ENCODE data around the gene ZNF628.

ZNF628 gene

DNA sequence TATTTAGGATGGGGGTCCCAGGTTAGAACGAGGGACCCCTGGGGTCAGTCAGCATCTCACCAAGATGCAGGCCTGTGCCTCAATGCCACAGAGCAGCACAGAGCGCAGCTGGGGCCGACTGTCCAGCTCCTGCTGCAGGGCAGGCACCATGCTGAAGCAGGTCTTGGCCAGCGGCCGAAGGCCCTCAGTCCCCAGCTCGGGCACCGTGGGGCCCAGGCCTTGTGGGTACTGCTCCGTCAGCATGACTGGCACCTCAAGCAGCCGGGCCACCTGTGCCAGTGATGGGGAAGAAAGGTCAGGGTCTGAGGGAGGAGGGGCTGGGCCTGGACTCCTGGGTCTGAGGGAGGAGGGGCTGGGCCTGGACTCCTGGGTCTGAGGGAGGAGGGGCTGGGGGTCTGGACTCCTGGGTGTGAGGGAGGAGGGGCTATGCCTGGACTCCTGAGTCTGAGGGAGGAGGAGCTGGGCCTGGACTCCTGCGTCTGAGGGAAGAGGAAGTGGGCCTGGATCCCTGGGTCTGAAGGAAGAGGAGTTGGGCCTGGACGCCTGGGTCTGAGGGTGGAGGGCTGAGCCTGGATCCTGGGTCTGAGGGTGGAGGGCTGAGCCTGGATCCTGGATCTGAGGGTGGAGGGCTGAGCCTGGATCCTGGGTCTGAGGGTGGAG lies 20.7 kb upstream of the ZNF628 start:
- DNase-seq (ENCODE audit: insufficient read length, low spot score) (no peak), FAIRE-seq (no peak)
- no peak for TF ChIP-seq POLR2A (IDR thresholded peaks at IDR 0.05; ENCODE audit: low read depth, low read length)

DNA sequence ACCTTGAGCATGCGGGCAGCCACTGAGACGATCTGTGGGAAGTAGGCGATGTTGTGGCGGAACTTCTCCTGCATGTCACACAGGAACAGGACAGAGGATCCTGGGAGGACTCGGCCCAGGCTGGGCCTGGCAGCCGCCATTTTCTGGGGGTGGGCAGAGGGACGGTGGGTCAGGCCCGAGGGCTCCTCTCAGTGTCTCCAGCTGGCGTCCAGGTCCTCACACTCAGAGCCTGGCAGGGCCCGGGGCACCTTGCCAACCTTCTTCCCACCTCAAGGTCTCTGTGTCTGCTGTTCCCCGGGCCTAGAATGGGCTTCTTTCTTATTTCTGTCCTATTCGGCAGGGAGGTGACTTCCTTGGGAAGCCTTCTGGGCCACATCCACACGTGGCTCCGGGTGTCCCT lies 20.1 kb upstream of the ZNF628 start:
- no peak for DNase-seq (ENCODE audit: insufficient read length, low spot score)
- no peak for TF ChIP-seq POLR2A (IDR thresholded peaks at IDR 0.05; ENCODE audit: low read depth, low read length)
- FAIRE-seq, result no peak

DNA sequence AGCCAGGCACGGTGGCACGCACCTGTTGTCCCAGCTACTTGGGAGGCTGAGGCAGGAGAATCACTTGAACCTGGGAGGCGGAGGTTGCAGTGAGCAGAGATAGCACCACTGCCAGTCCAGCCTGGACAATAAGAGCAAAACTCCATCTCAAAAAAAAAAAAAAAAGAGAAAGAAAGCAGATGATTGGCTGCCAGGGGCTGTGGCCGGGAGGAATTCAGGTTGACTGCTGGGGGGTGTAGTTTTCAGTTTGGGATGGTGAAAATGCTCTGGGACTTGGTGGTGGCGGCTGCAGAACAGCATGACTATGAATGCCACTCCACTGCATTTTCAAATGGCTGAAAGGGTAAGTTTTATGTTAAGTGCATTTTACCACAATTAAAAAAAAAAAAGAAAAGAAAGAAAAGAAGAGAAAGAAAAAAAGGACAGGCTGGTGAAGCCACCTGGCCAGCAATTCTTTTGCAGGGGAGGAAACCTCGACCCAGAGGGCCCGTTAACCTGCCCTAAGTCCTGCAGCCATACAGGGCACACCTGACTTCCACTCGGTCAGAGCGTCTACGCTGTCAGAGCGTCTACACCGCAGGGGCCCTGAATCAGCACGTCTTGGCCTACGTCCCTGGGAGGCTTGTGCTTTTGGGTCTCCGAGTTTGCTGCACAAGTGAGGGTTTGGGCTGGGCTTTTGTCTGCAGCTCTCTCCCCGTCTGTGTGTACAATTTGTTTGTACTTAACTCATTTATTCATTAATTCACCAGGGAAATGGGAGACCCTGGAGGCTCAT lies 18.5 kb upstream of the ZNF628 start:
- no peak for TF ChIP-seq POLR2A (IDR thresholded peaks at IDR 0.05; ENCODE audit: low read depth, low read length)
- FAIRE-seq, result no peak
- no peak for DNase-seq (ENCODE audit: insufficient read length, low spot score)

DNA sequence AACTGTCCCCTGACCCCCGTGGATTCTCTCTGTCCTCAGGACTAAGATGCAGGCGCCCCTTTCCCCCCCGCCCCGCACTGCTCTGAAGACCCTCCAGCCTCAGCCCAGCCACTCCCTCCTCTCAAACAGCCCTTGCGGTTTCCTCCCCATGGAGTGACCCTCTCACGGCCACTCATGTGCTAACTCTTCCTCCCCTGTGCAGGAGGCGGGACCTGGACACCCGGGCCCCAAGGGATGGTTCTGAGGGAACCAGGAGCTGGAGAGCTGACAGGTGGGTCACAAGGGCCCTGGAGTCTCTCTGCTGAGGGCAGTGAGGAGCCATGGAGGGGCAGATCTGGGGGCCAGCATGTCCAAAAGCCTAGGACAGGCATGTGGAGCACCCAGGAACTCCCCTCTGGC lies 16.9 kb upstream of the ZNF628 start:
- DNase-seq (ENCODE audit: insufficient read length, low spot score) (no peak), FAIRE-seq (no peak)
- no peak for TF ChIP-seq POLR2A (IDR thresholded peaks at IDR 0.05; ENCODE audit: low read depth, low read length)

DNA sequence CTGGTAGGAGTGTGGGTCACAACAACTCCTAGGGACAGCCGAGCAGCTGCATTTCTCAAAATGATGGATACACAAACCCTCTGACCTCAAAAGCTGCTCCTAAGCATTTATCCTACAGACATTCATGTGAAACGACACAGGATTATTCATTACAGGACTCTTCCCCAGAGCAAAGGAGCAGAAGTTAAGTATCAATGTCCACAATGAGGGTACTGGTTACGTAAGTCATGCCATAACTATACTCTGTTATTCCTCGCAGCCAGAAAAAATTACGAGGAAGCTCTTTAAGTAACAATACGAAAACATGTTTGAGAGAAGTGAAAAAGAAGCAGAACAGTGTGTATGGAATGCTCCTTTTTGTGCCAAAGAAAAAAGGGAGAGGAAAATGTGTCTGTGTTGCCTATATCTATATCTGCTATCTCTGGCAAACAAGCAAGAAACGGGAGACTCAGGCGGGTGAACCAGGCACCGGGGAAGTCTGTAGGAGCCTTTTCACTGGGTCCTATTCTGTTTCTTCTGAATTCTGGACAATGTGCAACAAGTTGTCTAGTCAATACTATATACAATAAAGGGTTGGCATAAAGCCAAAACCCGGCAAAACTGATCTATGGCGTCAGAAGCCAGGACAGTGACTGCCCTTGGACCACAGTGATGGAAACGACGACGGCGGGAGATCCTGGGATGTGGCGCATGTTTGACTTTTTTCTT lies 16.3 kb upstream of the ZNF628 start:
- no peak for DNase-seq (ENCODE audit: insufficient read length, low spot score)
- FAIRE-seq, result no peak

DNA sequence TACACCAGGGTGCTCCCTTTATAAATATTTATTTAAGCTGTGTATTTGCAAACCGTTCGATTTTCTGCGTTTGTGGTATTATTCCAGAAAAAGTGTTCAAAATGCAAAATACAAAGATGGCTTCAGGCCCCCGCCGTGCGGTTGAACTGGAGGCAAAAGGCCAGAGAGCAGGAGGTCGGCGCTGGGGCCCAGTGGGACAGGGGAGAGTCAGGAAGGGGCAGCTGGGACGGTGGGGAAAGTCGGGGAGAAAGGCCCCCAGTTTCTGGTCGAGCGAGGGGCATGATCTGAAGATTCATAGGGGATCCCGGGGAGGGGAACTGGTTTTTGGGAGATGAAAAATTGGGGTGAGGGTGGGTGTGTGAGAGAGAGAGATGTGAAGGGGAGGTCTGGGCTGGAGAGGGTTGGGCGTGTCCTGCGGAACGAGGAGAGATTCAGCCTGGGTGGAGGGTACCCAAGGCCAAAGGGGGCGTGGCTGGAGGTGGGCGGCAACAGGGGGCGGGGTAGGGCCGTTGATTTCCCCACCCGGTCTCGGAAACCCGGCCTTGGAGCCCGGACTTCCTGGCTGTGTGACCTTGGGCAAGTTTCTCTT lies 15.7 kb upstream of the ZNF628 start:
- DNase-seq (ENCODE audit: insufficient read length, low spot score) (no peak), FAIRE-seq (no peak)
- no peak for TF ChIP-seq POLR2A (IDR thresholded peaks at IDR 0.05; ENCODE audit: low read depth, low read length)

More for the DNA sequence above, 16.3 kb upstream of the ZNF628 start:
- TF ChIP-seq POLR2A (IDR thresholded peaks at IDR 0.05; ENCODE audit: low read depth, low read length), result no peak

DNA sequence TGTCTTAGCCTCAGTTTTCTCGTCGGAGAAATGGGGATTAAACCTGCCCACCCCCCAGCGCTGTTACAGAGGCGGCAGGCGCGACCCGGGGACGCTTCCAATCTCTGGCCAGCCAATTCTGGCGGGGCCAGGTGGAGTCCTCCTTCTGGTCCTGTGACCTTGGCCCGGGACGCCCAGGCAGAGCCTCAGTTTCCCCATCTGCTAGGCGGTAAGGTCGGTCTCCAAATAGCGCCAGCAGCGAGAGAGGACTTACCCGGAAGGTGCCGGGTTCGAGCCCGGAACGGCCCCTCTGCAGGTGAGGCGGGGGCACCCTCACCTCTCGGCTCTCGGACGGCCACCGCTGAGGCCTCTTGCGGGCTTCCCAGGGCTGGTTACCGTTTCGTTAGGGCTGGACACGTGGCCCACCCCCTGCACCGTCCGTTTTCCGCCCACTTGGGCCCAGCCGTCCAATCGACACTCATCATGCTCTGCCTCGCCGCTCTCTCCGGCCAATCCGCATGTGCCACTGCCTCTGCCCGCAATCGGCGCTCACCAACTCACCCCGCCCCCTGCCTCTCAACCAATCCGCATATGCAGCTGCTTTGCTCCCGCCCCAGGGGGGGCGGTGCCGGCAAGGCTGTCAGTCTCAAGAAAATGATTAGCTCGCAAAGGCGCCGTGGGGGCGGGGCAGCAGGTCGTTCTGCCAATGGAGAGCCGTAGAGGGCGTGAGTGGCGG lies 15.0 kb upstream of the ZNF628 start, which contains the start of gene ISOC2:
Gene ISOC2 (minus strand): TSS at position 384 of the 715 bp plus-strand sequence. CDS start 5,156 bp downstream, outside the sequence.
- peak; percentile 86 for TF ChIP-seq POLR2A (IDR thresholded peaks at IDR 0.05; ENCODE audit: low read depth, low read length)
- FAIRE-seq, result peak; percentile 73
- DNase-seq (ENCODE audit: insufficient read length, low spot score), result peak; percentile 100

DNA sequence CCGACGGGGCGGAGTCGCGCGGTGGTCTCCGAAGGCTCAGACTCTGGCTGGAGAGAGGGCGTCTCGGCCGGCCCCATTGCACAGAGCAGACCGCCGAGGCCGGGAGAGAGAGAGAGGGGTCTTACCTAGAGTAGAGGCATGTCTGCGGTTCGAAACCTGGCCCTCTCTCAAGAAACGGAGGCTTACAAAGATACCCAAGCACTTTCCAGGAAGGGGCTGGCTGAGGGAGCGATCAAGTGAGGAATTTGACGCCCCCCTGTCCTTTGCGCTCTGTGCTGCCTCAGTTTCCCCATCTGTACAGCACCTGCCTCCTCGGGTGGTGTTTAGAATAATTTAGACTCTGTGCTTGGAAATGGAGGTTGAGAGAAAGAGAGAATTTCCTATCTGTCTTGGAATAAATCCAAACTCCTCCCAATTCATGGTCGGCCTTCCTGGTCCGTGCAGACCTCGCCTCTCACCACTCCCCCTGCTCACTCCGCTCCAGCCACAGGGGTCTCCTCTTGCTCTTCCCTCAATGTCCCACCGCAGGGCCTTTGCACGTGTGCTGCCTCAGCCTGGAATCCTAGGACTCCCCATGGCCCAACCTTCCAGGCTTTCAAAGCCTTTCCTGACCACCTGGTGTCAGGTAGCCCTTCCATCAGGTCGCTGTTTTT lies 14.3 kb upstream of the ZNF628 start:
- FAIRE-seq (no peak), DNase-seq (ENCODE audit: insufficient read length, low spot score) (no peak)
- peak; percentile 91 for TF ChIP-seq POLR2A (IDR thresholded peaks at IDR 0.05; ENCODE audit: low read depth, low read length)

DNA sequence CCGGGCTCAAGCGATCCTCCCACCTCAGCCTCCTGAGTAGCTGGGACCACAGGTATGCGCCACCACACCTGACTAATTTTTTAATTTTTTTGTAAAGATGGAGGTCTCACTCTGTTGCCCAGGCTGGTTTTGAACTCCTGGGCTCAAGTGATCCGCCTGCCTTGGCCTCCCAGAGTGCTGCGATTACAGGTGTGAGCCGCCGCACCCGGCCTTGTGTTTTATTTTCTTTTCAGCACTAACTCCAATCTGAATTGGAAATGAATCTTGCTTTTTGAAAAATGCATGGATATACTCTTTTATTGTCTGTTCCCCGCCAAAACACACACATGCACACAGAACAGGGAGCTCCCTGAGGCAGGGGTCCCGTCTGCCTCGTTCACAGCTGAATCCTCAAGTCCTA lies 13.7 kb upstream of the ZNF628 start:
- no peak for TF ChIP-seq POLR2A (IDR thresholded peaks at IDR 0.05; ENCODE audit: low read depth, low read length)
- DNase-seq (ENCODE audit: insufficient read length, low spot score) (no peak), FAIRE-seq (no peak)

DNA sequence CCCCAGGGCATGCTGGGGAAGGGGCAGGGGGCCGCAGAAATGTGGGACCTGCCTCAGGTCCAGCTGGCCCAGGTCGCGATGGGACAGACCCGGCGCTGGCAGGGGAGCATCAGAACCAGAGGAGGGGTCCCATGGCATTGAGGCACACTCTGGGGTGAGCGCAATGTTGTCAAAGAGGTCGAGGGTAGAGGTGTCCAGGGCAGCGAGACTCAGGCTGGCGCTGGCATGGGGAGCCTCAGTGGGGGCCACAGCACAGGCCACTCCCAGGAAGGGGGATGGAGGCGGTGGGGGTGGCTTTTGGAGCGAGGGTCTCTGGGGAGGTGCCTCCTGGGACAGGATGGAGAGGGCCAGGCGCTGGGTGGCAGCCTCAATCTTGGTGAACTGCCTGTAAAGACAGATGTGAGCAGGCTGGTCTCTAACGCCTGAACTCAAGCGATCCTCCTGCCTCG lies 12.8 kb upstream of the ZNF628 start:
- no peak for TF ChIP-seq POLR2A (IDR thresholded peaks at IDR 0.05; ENCODE audit: low read depth, low read length)
- DNase-seq (ENCODE audit: insufficient read length, low spot score) (no peak), FAIRE-seq (no peak)

DNA sequence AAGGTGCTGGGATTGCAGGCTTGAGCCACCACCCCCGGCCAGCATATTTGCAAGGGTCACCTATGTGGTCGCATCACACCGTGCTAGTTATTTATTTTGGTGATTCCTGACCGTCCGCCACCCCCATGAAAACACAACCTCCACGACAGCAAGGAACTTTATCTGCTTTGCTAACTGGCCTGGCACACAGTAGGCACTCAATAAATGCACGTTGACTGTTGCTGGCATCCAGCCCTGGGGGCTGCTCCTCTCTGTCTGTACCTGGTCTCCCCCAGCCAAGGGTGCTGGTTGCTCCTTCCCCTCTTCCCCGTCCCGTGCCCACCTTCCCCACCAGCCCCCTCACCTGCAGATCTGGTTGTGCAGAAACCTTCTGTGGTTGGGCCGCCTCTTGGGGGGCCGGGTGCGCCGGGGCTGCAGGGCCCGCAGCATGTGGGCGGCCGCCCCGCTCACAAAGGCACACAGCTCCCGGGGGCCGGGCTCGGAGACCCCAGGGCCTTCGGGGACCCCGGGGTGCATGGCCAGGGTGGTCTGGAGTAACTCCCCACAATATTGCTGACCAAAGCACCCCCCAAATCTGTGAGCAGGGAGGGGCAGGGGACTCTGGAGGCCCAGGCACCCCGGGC lies 12.3 kb upstream of the ZNF628 start:
- no peak for TF ChIP-seq POLR2A (IDR thresholded peaks at IDR 0.05; ENCODE audit: low read depth, low read length)
- DNase-seq (ENCODE audit: insufficient read length, low spot score), result no peak
- FAIRE-seq, result no peak

DNA sequence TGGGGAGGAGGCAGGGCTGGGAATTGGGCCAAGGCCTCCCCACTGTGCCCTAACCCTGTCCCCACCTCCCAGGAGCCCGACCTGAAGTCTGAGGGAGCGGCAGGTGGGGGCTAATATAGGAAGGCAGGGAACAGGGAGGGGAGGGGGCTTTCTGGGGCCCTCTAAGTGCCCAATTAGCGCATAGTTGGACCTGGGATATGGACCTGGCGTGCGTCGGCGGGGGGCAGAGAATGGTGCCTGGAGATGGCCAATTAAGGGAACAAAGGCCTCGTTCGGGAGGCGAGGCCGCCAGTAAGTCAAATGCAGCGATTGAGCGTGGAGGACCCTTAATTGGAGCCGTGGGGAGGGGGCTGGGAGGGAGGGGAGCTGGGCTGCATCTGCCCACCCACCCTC lies 11.8 kb upstream of the ZNF628 start, which contains the start of gene C19orf85:
Gene C19orf85 (minus strand): TSS at position 90 of the 393 bp plus-strand sequence. CDS start 197 bp downstream, outside the sequence.
- no peak for TF ChIP-seq POLR2A (IDR thresholded peaks at IDR 0.05; ENCODE audit: low read depth, low read length)
- DNase-seq (ENCODE audit: insufficient read length, low spot score) (no peak), FAIRE-seq (no peak)
